H9 (cell line): Measurements from ENCODE around the gene FBN1. TPM values are rescaled to one million over a fixed set of nuclear protein-coding genes. Genes with fewer than 3 reads are reported as not detected.

ENCODE experiments used
- DNase-seq: peaks from one replicate; pipeline ENCODE4 v3.0.0-alpha.2; 2017
- H2AFZ ChIP-seq: one replicate; pipeline ENCODE4 v1.6.1; 2013; ENCODE audit warnings: mild to moderate bottlenecking, low read length, control low read depth, moderate library complexity
- H2AK5ac ChIP-seq: 2 replicates; pipeline ENCODE4 v1.6.1; 2013; ENCODE audit warnings: low read length, control low read depth, mixed read lengths; ENCODE audit not compliant: insufficient read length
- H2BK120ac ChIP-seq: one replicate; pipeline ENCODE4 v1.6.1; 2013; ENCODE audit warnings: low read depth, mild to moderate bottlenecking, low read length, control low read depth, inconsistent platforms; ENCODE audit not compliant: poor library complexity, severe bottlenecking
- H2BK12ac ChIP-seq: 2 replicates; pipeline ENCODE4 v1.6.1; 2013; ENCODE audit warnings: low read length, control low read depth, mixed read lengths, low read depth; ENCODE audit not compliant: insufficient read length
- H2BK15ac ChIP-seq: 2 replicates; pipeline ENCODE4 v1.6.1; 2013; ENCODE audit warnings: low read depth, low read length, control low read depth
- H2BK20ac ChIP-seq: one replicate; pipeline ENCODE4 v1.6.1; 2013; ENCODE audit warnings: low read depth, mild to moderate bottlenecking, low read length, control low read depth, inconsistent platforms; ENCODE audit not compliant: poor library complexity, severe bottlenecking
- H2BK5ac ChIP-seq: 2 replicates; pipeline ENCODE4 v1.6.1; 2013; ENCODE audit warnings: low read length, control low read depth, mixed read lengths; ENCODE audit not compliant: insufficient read length
- H3K14ac ChIP-seq: 2 replicates; pipeline ENCODE4 v1.6.1; 2013; ENCODE audit warnings: low read length, control low read depth; ENCODE audit not compliant: insufficient read depth
- H3K18ac ChIP-seq: 2 replicates; pipeline ENCODE4 v1.6.1; 2013; ENCODE audit warnings: low read depth, mild to moderate bottlenecking, mixed read lengths, low read length, control low read depth; ENCODE audit not compliant: insufficient read length
- H3K23ac ChIP-seq: 2 replicates; pipeline ENCODE4 v1.6.1; 2013; ENCODE audit warnings: low read length, control low read depth, mixed read lengths, low read depth; ENCODE audit not compliant: insufficient read length
- H3K23me2 ChIP-seq: 2 replicates; pipeline ENCODE4 v1.6.1; 2013; ENCODE audit warnings: low read depth, mild to moderate bottlenecking, mixed read lengths, low read length, control low read depth; ENCODE audit not compliant: insufficient read length, poor library complexity, severe bottlenecking
- H3K27ac ChIP-seq: 2 replicates; pipeline ENCODE4 v1.5.1; 2013; ENCODE audit warnings: low read length, control low read depth, mixed read lengths, low read depth; ENCODE audit not compliant: insufficient read length
- H3K27me3 ChIP-seq: 2 replicates; pipeline ENCODE4 v1.6.1; 2013; ENCODE audit warnings: low read length, control low read depth, inconsistent platforms; ENCODE audit not compliant: insufficient read depth
- H3K4ac ChIP-seq: 2 replicates; pipeline ENCODE4 v1.6.1; 2013; ENCODE audit warnings: low read depth, mild to moderate bottlenecking, control low read depth, inconsistent platforms, low read length, moderate library complexity
- H3K4me1 ChIP-seq: 2 replicates; pipeline ENCODE4 v1.6.1; 2013; ENCODE audit warnings: low read length, control low read depth, inconsistent platforms; ENCODE audit not compliant: insufficient read depth
- H3K4me2 ChIP-seq: 2 replicates; pipeline ENCODE4 v1.6.1; 2013; ENCODE audit warnings: low read length, control low read depth, mixed read lengths; ENCODE audit not compliant: insufficient read length, insufficient read depth
- H3K56ac ChIP-seq: 2 replicates; pipeline ENCODE4 v1.6.1; 2013; ENCODE audit warnings: low read depth, mild to moderate bottlenecking, mixed read lengths, low read length, control low read depth; ENCODE audit not compliant: insufficient read length
- H3K79me1 ChIP-seq: 2 replicates; pipeline ENCODE4 v1.6.1; 2013; ENCODE audit warnings: low read depth, mild to moderate bottlenecking, moderate library complexity, low read length, control low read depth, inconsistent platforms; ENCODE audit not compliant: insufficient read depth, poor library complexity, severe bottlenecking
- H3K79me2 ChIP-seq: 2 replicates; pipeline ENCODE4 v1.6.1; 2013; ENCODE audit warnings: low read length, control low read depth, inconsistent platforms; ENCODE audit not compliant: insufficient read depth
- H3K9ac ChIP-seq: 2 replicates; pipeline ENCODE4 v1.6.1; 2013; ENCODE audit warnings: low read length, control low read depth, mixed read lengths; ENCODE audit not compliant: insufficient read length; ENCODE audit errors: extremely low read depth
- H3K9me3 ChIP-seq: one replicate; pipeline ENCODE4 v1.6.1; 2013; ENCODE audit warnings: low read depth, low read length, inconsistent platforms; ENCODE audit not compliant: control insufficient read depth
- H3T11ph ChIP-seq: one replicate; pipeline ENCODE4 v1.6.1; 2013; ENCODE audit warnings: mild to moderate bottlenecking, low read length, control low read depth, inconsistent platforms
- H4K20me1 ChIP-seq: one replicate; pipeline ENCODE4 v1.6.1; 2013; ENCODE audit not compliant: control insufficient read depth, insufficient read length, insufficient read depth
- H4K5ac ChIP-seq: 2 replicates; pipeline ENCODE4 v1.6.1; 2013; ENCODE audit warnings: low read depth, mild to moderate bottlenecking, mixed read lengths, low read length, control low read depth; ENCODE audit not compliant: insufficient read length
- H4K8ac ChIP-seq: replicated peaks from 2 replicates; pipeline ENCODE4 v1.6.1; 2013; ENCODE audit warnings: low read length, control low read depth, mixed read lengths, low read depth; ENCODE audit not compliant: insufficient read length
- H4K91ac ChIP-seq: 2 replicates; pipeline ENCODE4 v1.6.1; 2013; ENCODE audit warnings: low read depth, mild to moderate bottlenecking, moderate library complexity, mixed read lengths, low read length, control low read depth; ENCODE audit not compliant: insufficient read length
- H3K27ac Mint-ChIP-seq, 3 experiments: 2 replicates in 2 of 3; 3 replicates in 1 of 3; pipeline ENCODE4 v1.8.0; 2020 to 2021; ENCODE audit warnings: mixed read lengths in 3 of 3, mild to moderate bottlenecking in 1 of 3, moderate library complexity in 1 of 3
- H3K27me3 Mint-ChIP-seq: 2 replicates; pipeline ENCODE4 v1.8.0; 2021; ENCODE audit warnings: low read depth, mild to moderate bottlenecking, moderate library complexity, mixed read lengths
- H3K36me3 Mint-ChIP-seq, 3 experiments: 2 replicates in 2 of 3; 3 replicates in 1 of 3; pipeline ENCODE4 v1.8.0; 2020 to 2021; ENCODE audit warnings: low read depth in 3 of 3, mixed read lengths in 3 of 3; ENCODE audit not compliant: insufficient read depth in 1 of 3
- H3K4me1 Mint-ChIP-seq, 2 experiments: 2 replicates each; pipeline ENCODE4 v1.8.0; 2020; ENCODE audit warnings: mixed read lengths in 2 of 2
- H3K4me3 Mint-ChIP-seq, 2 experiments: 2 replicates in 1 of 2; 3 replicates in 1 of 2; pipeline ENCODE4 v1.8.0; 2020 to 2021; ENCODE audit warnings: mild to moderate bottlenecking in 2 of 2, mixed read lengths in 2 of 2, moderate library complexity in 1 of 2
- H3K9me3 Mint-ChIP-seq, 2 experiments: 2 replicates in 1 of 2; 3 replicates in 1 of 2; pipeline ENCODE4 v1.8.0; 2020; ENCODE audit warnings: mild to moderate bottlenecking in 2 of 2, mixed read lengths in 2 of 2, moderate library complexity in 1 of 2
- CTCF ChIP-seq: fragments of 200-600 bp; sonication (generic); conservative IDR thresholded peaks from 3 replicates; pipeline ENCODE4 v1.8.0; 2021; ENCODE audit warnings: antibody characterized with exemption, mild to moderate bottlenecking
- WGBS: extraction: QIAGEN DNeasy Blood & Tissue Kit; methylation state at CpG from one replicate; pipeline ENCODE4 v1.1.7; 2013; ENCODE audit warnings: missing lambda C conversion rate, low lambda C conversion rate, mixed read lengths; ENCODE audit not compliant: insufficient read length; ENCODE audit errors: extremely low coverage; 5-methylcytosine and 5-hydroxymethylcytosine counted together
- total RNA-seq: library from RNA; stranded (reverse); gene quantifications from 2 replicates; pipeline ENCODE4 v1.2.1, GENCODE V29; 2021

The FBN1 gene
- total RNA-seq, 1 experiment from 2014 or later = 3.6 TPM

DNA sequence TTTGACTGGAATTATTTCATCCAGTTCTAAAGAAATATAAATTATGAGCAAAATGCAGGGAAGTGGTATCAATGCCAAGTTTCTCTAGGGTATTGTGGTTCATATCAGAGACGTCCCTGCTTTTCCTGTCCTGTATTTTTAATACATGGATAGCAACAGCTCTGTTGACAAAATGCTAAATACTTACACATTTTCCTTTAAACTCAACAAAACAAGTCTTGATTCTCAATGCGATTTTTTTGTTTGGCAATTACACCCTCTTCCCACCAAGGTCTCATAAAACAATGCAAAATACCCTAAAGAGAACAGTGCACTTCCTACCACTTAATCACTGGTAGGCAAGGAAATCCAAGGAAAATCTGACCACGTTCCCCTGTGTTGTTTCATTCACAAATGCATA is 194.3 kb downstream of the FBN1 start:
- Histone ChIP-seq H3K23ac (no peak overlapping the region), H3K79me1 (no peaks in the 10 kb centered on the region), H3T11ph (no peak overlapping the region), H3K9me3 (no peaks in the 10 kb centered on the region), H3K27me3 (no peaks in the 10 kb centered on the region), H2BK20ac (no peak overlapping the region), H3K18ac (no peak overlapping the region), H4K91ac (no peak overlapping the region), H2BK12ac (no peak overlapping the region), H3K23me2 (no peaks in the 10 kb centered on the region), H2AK5ac (no peak overlapping the region), H4K8ac (no peak overlapping the region), H2BK15ac (no peak overlapping the region), H3K79me2 (no peaks in the 10 kb centered on the region), H3K9ac (no peak overlapping the region), H3K14ac (no peak overlapping the region), H3K27ac (no peak overlapping the region), H3K4me2 (no peak overlapping the region), H2BK120ac (no peak overlapping the region), H3K56ac (no peak overlapping the region), H3K4ac (no peak overlapping the region), H2BK5ac (no peak overlapping the region), H4K5ac (no peak overlapping the region), H3K4me1 (no peaks in the 10 kb centered on the region), H2AFZ (no peak overlapping the region), H4K20me1 (no peaks in the 10 kb centered on the region)
- H3K4me1 Mint-ChIP-seq = no peaks in the 10 kb centered on the region
- no peaks in the 10 kb centered on the region for H3K27me3 Mint-ChIP-seq
- no peak for TF ChIP-seq CTCF
- no peak for DNase-seq
- H3K27ac Mint-ChIP-seq = no peak overlapping the region
- no peaks in the 10 kb centered on the region for H3K36me3 Mint-ChIP-seq
- no peak overlapping the region for H3K4me3 Mint-ChIP-seq
- H3K9me3 Mint-ChIP-seq = no peaks in the 10 kb centered on the region
- WGBS = no CpG with 5 or more reads among the region's 3 CpGs
